Calu3 (cell line): ENCODE measurements around the gene ACADVL. TPM values are rescaled to one million over a fixed set of nuclear protein-coding genes. Genes with fewer than 3 reads are reported as not detected.

Source experiments
- BruUV-seq: library from RNA; stranded (reverse); fragments of 400-500 nt; replicated peaks from 2 replicates; lab custom pipeline; 2021; lab: Mats Ljungman, UMichigan
- CTCF ChIA-PET: fragments of 300-600 bp; sonication (Branson Sonifier 250); formaldehyde crosslinking; loops from one replicate; lab custom pipeline; 2022; ENCODE audit warnings: antibody characterized with exemption; lab: Charles Lee
- DNase-seq: peaks from one replicate; pipeline ENCODE4 v3.0.0; 2022
- H3K27ac Mint-ChIP-seq: one replicate; pipeline ENCODE4 v1.8.0; 2022; ENCODE audit warnings: mixed read lengths; ENCODE audit not compliant: unreplicated experiment
- H3K27me3 Mint-ChIP-seq: one replicate; pipeline ENCODE4 v1.8.0; 2022; ENCODE audit warnings: mixed read lengths; ENCODE audit not compliant: unreplicated experiment
- H3K36me3 Mint-ChIP-seq: one replicate; pipeline ENCODE4 v1.8.0; 2022; ENCODE audit warnings: mild to moderate bottlenecking, moderate library complexity, mixed read lengths; ENCODE audit not compliant: insufficient read depth, unreplicated experiment
- H3K4me1 Mint-ChIP-seq: one replicate; pipeline ENCODE4 v1.8.0; 2022; ENCODE audit warnings: mild to moderate bottlenecking, low read depth, mixed read lengths; ENCODE audit not compliant: unreplicated experiment
- H3K4me3 Mint-ChIP-seq: one replicate; pipeline ENCODE4 v1.8.0; 2022; ENCODE audit warnings: mild to moderate bottlenecking, low read depth, moderate library complexity, mixed read lengths; ENCODE audit not compliant: unreplicated experiment
- H3K9me3 Mint-ChIP-seq: one replicate; pipeline ENCODE4 v1.8.0; 2022; ENCODE audit warnings: low read depth, mixed read lengths; ENCODE audit not compliant: unreplicated experiment
- CTCF ChIP-seq: fragments of 200-600 bp; IDR thresholded peaks from one replicate; pipeline ENCODE4 v1.8.0; 2022; ENCODE audit warnings: antibody characterized with exemption; ENCODE audit not compliant: unreplicated experiment
- intact Hi-C: fragments of 100-400 bp; cut with micrococcal nuclease; formaldehyde crosslinking; loops from one replicate; pipeline ENCODE4 v1.10.0; 2022; ENCODE audit not compliant: unreplicated experiment
- total RNA-seq: library from RNA; stranded (reverse); gene quantifications from 2 replicates; pipeline ENCODE4 v1.2.3, GENCODE V29; 2022

The ACADVL gene
- total RNA-seq, 1 experiment from 2014 or later: 552 TPM

GRCh38 chr17:7217113-7217987 lies 2.4 kb upstream of the ACADVL start:
- Mint-ChIP-seq H3K27me3 (peaks cover 35% of the 10 kb centered on the region), H3K4me3 (no peak overlapping the region), H3K36me3 (peaks cover 44% of the 10 kb centered on the region), H3K27ac (no peak overlapping the region), H3K4me1 (peaks cover 17% of the 10 kb centered on the region), H3K9me3 (no peaks in the 10 kb centered on the region)
- BruUV-seq: no TSS peak
- DNase-seq: no peak
- CTCF ChIA-PET: no interaction called here
- TF ChIP-seq CTCF: no peak
- intact Hi-C loops: no loop called here

- CTCF ChIA-PET: no interaction called here
- H3K27ac Mint-ChIP-seq: no peak overlapping the region
Measured at GRCh38 chr17:7218166-7218565, 1.6 kb upstream of the ACADVL start.

DNA sequence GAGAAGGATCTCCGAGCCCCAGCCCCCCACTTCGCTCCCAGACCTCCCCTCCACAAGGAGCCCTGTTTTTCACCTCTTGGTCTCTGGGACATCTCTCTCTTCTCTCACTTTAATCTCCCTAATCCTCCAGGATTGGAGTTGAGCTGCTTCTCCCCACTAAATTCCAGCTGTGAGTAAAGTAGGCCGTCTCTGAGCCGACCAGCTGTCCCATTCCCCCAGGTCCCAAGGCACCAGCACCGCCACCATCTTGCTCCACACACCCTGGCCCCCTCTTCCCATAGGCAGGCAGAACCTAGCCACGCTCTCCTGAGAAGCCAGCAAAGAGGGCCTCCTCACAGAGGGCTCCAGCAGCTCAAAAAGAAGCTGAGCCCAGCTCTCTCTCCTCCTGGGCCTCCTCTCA lies 980 bp upstream of the ACADVL start:
- peak overlapping the region; percentile 52 for H3K27ac Mint-ChIP-seq
- CTCF ChIA-PET: interaction anchor here (1.3 kb wide), 1 partner anchor 16 kb away, joined by 3 read pairs; the partner anchor contains the start of gene DVL2
- peaks cover 10% of the 10 kb centered on the region for H3K4me1 Mint-ChIP-seq
- TF ChIP-seq CTCF: no peak
- H3K4me3 Mint-ChIP-seq: peak overlapping the region; percentile 96
- H3K9me3 Mint-ChIP-seq: no peaks in the 10 kb centered on the region
- peaks cover 53% of the 10 kb centered on the region for H3K36me3 Mint-ChIP-seq
- H3K27me3 Mint-ChIP-seq: peaks cover 21% of the 10 kb centered on the region
- BruUV-seq: no TSS peak
- DNase-seq: no peak
- intact Hi-C loops: no loop called here

More at GRCh38 chr17:7218166-7218565, 1.6 kb upstream of the ACADVL start:
- no peak for DNase-seq
- intact Hi-C loops: no loop called here
- peaks cover 16% of the 10 kb centered on the region for H3K4me1 Mint-ChIP-seq
- no peaks in the 10 kb centered on the region for H3K9me3 Mint-ChIP-seq
- no TSS peak for BruUV-seq
- peaks cover 27% of the 10 kb centered on the region for H3K27me3 Mint-ChIP-seq
- no peak for TF ChIP-seq CTCF
- peaks cover 52% of the 10 kb centered on the region for H3K36me3 Mint-ChIP-seq
- peak overlapping the region; percentile 96 for H3K4me3 Mint-ChIP-seq

GRCh38 chr17:7219229-7219811 lies 418 bp upstream of the ACADVL start:
- DNase-seq: no peak
- Mint-ChIP-seq H3K36me3 (peaks cover 51% of the 10 kb centered on the region), H3K27me3 (peaks cover 15% of the 10 kb centered on the region), H3K4me1 (peaks cover 4% of the 10 kb centered on the region), H3K27ac (peak overlapping the region; percentile 94), H3K9me3 (no peaks in the 10 kb centered on the region), H3K4me3 (peak overlapping the region; percentile 96)
- intact Hi-C loops: no loop called here
- no peak for TF ChIP-seq CTCF
- BruUV-seq: no TSS peak
- CTCF ChIA-PET: interaction anchor here (1.3 kb wide), 1 partner anchor 15 kb away, joined by 3 read pairs; the partner anchor contains the start of gene DVL2
